Measurements from ENCODE around the gene NFATC1.

The NFATC1 gene

DNA sequence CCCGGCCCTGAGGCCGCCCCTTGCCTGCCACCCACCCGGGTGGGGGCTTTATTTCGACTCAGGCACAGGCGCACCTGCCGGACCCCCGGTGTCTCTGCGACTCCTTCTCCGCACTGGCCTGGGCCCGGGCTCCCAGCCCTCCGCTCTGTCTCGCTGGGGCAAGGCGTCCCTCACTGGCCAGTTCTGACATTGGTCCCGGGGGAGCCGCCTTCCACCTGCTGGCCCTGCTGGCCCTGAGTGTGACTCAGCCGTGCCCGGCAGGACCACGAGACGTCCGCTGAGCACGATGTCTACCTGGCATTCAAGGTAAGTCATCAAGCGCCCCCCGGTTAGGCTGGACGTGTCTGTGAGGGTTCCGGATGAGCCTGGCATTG lies 152.3 kb downstream of the NFATC1 start:
- TF ChIP-seq, protein P1, sequence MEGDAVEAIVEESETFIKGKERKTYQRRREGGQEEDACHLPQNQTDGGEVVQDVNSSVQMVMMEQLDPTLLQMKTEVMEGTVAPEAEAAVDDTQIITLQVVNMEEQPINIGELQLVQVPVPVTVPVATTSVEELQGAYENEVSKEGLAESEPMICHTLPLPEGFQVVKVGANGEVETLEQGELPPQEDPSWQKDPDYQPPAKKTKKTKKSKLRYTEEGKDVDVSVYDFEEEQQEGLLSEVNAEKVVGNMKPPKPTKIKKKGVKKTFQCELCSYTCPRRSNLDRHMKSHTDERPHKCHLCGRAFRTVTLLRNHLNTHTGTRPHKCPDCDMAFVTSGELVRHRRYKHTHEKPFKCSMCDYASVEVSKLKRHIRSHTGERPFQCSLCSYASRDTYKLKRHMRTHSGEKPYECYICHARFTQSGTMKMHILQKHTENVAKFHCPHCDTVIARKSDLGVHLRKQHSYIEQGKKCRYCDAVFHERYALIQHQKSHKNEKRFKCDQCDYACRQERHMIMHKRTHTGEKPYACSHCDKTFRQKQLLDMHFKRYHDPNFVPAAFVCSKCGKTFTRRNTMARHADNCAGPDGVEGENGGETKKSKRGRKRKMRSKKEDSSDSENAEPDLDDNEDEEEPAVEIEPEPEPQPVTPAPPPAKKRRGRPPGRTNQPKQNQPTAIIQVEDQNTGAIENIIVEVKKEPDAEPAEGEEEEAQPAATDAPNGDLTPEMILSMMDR (IDR thresholded peaks at IDR 0.05; ENCODE audit: insufficient read depth, low read length, poor library complexity, severe bottlenecking): no peak
- DNase-seq (ENCODE audit: extremely low read depth, insufficient read length): no peak
- Histone ChIP-seq H3K4me3 (replicated peaks; ENCODE audit: low read depth, low read length) (no peak overlapping the region), H3K36me3 (ENCODE audit: control insufficient read depth, insufficient read depth, low read length) (no peaks in the 10 kb centered on the region), H3K27me3 (replicated peaks; ENCODE audit: control insufficient read depth, insufficient read depth, low read length) (no peaks in the 10 kb centered on the region)

DNA sequence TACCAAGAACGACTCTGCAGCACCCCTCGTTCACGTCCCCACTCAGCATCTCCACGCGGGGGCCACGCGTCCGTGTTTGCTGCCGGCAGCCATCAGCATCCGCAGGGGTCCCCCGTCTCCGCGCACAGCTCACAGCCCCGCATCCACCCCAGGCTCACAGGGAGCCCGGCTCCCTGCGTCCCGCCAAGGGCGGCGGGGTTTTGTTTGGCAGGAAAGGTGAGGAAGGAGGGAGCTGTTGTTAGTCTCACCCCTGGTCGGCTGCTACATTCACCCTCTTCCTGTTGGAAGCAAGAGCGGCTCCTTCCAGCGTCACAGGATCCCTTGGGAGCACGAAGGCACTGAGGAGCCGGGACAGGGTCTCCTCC lies 152.9 kb downstream of the NFATC1 start:
- no peaks in the 10 kb centered on the region for H3K27me3 ChIP-seq (replicated peaks; ENCODE audit: control insufficient read depth, insufficient read depth, low read length)
- H3K36me3 ChIP-seq (ENCODE audit: control insufficient read depth, insufficient read depth, low read length): no peaks in the 10 kb centered on the region
- no peak for DNase-seq (ENCODE audit: extremely low read depth, insufficient read length)
- TF ChIP-seq, protein P1 (IDR thresholded peaks at IDR 0.05; ENCODE audit: insufficient read depth, low read length, poor library complexity, severe bottlenecking): no peak
- H3K4me3 ChIP-seq (replicated peaks; ENCODE audit: low read depth, low read length): no peak overlapping the region

DNA sequence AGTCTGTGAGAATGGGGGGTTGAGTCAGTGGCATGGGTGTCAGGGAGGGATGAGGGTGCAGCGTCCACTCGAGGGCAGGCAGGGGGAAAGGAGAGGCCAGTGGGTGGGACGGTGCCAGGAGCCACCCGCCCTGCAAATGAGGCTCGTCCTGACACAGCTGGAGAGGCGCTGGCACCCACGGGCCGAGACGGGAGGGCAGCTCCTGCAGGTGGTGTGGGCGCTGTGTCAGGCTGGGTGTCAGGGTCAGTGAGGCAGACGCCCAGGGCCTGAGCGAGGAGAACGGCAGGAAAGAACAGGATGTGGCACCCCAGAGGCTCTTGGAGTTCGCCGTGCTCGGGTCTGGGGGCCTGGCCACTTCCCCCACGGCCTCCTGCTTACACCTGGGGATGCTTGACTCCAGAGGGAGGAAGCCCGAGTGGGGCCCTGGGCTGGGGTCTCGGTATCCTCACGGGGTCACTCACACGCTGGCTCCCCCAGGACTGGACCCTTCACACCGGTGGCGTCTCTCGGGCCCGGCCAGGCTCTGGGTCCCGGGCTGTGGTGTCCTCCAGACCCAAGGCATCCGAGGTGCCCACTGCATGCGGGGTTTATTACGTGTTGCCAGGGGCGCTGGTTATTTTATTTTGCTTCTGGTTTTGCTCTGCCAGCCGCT lies 153.4 kb downstream of the NFATC1 start:
- H3K4me3 ChIP-seq (replicated peaks; ENCODE audit: low read depth, low read length): no peak overlapping the region
- TF ChIP-seq, protein P1 (IDR thresholded peaks at IDR 0.05; ENCODE audit: insufficient read depth, low read length, poor library complexity, severe bottlenecking): no peak
- H3K36me3 ChIP-seq (ENCODE audit: control insufficient read depth, insufficient read depth, low read length): no peaks in the 10 kb centered on the region
- no peak for DNase-seq (ENCODE audit: extremely low read depth, insufficient read length)
- H3K27me3 ChIP-seq (replicated peaks; ENCODE audit: control insufficient read depth, insufficient read depth, low read length): no peaks in the 10 kb centered on the region

DNA sequence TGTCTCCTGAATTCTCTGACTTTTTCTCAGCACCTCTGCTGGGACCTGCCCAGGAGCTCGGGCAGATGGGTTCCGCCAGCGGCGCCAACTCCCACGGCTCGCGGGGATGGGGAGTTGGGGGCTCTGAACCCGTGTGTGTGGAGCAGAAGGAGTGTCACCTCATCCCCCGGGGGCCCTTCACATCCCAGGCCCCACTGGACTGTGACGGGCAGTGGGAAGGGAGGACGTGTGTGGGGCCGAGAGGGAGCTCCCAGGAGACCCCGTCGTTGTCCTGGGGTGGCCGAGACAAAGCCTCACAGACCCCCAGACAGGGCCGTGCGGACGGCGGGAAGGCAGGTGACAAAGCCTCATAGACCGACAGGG lies 153.9 kb downstream of the NFATC1 start:
- no peaks in the 10 kb centered on the region for H3K27me3 ChIP-seq (replicated peaks; ENCODE audit: control insufficient read depth, insufficient read depth, low read length)
- no peaks in the 10 kb centered on the region for H3K36me3 ChIP-seq (ENCODE audit: control insufficient read depth, insufficient read depth, low read length)
- no peak overlapping the region for H3K4me3 ChIP-seq (replicated peaks; ENCODE audit: low read depth, low read length)
- TF ChIP-seq, protein P1 (IDR thresholded peaks at IDR 0.05; ENCODE audit: insufficient read depth, low read length, poor library complexity, severe bottlenecking): no peak
- no peak for DNase-seq (ENCODE audit: extremely low read depth, insufficient read length)

DNA sequence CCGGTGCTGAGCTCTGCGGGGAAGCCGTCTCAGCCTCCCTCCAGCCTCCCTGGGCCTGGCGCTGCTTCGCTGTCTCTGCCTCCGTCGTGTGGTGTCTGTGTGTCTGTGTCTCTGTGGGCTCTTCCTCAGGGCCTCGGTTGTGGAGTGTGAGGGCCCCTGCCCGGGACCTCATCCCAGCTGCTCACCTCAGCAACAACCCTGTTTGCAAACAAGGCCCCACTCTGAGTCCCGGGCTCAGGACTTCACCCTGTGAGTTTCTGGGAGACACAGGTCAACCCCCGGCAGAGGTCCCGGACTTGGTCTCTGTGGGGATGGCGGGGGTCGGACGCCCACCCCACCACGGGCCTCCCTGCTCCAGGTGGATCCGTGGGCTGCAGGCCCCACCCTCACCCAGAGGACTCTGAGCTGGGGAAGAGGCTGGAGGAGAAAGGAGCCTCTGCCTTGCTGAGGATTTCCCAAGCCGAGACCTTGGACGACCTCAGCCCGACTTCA lies 156.5 kb downstream of the NFATC1 start:
- no peak for DNase-seq (ENCODE audit: extremely low read depth, insufficient read length)
- TF ChIP-seq, protein P1 (IDR thresholded peaks at IDR 0.05; ENCODE audit: insufficient read depth, low read length, poor library complexity, severe bottlenecking): no peak
- H3K27me3 ChIP-seq (replicated peaks; ENCODE audit: control insufficient read depth, insufficient read depth, low read length): no peaks in the 10 kb centered on the region
- H3K36me3 ChIP-seq (ENCODE audit: control insufficient read depth, insufficient read depth, low read length): no peaks in the 10 kb centered on the region
- no peak overlapping the region for H3K4me3 ChIP-seq (replicated peaks; ENCODE audit: low read depth, low read length)

DNA sequence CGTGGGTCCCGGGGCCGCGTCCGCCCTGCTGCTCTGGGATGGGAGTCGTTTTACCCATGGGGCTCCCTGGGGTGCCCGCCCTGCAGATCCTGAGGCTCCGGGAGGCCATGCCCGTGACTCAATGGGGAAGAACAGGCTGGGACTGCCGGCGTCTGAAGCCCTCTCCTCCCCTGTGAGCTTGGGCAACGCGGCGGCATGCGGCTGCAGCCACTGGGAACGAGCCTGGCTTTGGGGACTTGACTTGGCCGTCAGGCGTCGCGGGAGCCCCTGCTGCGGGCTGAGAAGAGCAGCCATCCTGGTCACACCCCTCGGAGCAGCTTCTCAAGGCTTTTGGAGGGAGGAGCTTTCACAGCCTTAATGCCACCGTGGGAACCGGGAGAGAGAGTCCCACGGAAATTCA lies 157.0 kb downstream of the NFATC1 start:
- TF ChIP-seq, protein P1 (IDR thresholded peaks at IDR 0.05; ENCODE audit: insufficient read depth, low read length, poor library complexity, severe bottlenecking): no peak
- H3K27me3 ChIP-seq (replicated peaks; ENCODE audit: control insufficient read depth, insufficient read depth, low read length): no peaks in the 10 kb centered on the region
- H3K36me3 ChIP-seq (ENCODE audit: control insufficient read depth, insufficient read depth, low read length): no peaks in the 10 kb centered on the region

More for the DNA sequence above, 157.0 kb downstream of the NFATC1 start:
- H3K4me3 ChIP-seq (replicated peaks; ENCODE audit: low read depth, low read length): no peak overlapping the region
- DNase-seq (ENCODE audit: extremely low read depth, insufficient read length): no peak

Data from GM06990 (cell line).